ENCODE measurements around the gene TAL1. TPM values are rescaled to one million over a fixed set of nuclear protein-coding genes. Genes with fewer than 3 reads are reported as not detected.

Gene TAL1
- total RNA-seq, 4 donors from 2014 or later = 0.34 to 1.7 (median 1.2) TPM

GRCh38 chr1:47190857-47191256, 41.2 kb downstream of the TAL1 start:
- no peak for TF ChIP-seq EP300 (IDR thresholded peaks at IDR 0.05)
- TF ChIP-seq POLR2A (IDR thresholded peaks at IDR 0.05) = no peak
- no peak for TF ChIP-seq CTCF (IDR thresholded peaks at IDR 0.05)
- TF ChIP-seq POLR2AphosphoS5 (IDR thresholded peaks at IDR 0.05) = no peak
- Histone ChIP-seq H3K4me3 (no peak overlapping the region), H3K36me3 (no peaks in the 10 kb centered on the region), H3K27me3 (no peaks in the 10 kb centered on the region), H3K9me3 (no peaks in the 10 kb centered on the region), H3K27ac (peak overlapping the region; percentile 47), H3K4me1 (peaks cover 47% of the 10 kb centered on the region)
- WGBS = 80% methylated on average over 3 of the region's 6 CpGs
- peak in 1 of 2 donors; percentile 52 for DNase-seq (ENCODE audit: low spot score in 2 of 2)

DNA sequence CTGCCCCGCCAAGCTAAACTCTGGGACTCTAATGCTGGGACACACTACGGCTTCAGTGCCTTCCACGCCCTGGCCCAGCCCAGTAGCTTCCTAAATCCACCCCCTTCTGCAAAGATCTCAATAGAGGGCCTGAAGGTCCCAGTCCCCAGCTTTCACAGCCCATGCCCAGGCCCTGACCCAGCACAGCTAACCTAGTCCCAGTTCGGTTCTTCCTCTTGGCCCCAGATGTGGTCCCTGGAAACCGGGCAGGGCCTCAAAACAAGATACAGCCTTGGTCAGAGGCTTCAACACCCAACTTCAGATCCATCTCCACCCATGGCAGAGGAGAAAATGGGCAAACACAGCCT, 41.5 kb downstream of the TAL1 start:
- Histone ChIP-seq H3K9me3 (no peaks in the 10 kb centered on the region), H3K27me3 (no peaks in the 10 kb centered on the region), H3K4me3 (no peak overlapping the region), H3K27ac (peak overlapping the region; percentile 47), H3K4me1 (peaks cover 47% of the 10 kb centered on the region), H3K36me3 (no peaks in the 10 kb centered on the region)
- no peak for DNase-seq (ENCODE audit: low spot score in 2 of 2)
- TF ChIP-seq POLR2AphosphoS5 (IDR thresholded peaks at IDR 0.05) (no peak), EP300 (IDR thresholded peaks at IDR 0.05) (no peak), POLR2A (IDR thresholded peaks at IDR 0.05) (no peak), CTCF (IDR thresholded peaks at IDR 0.05) (no peak)
- WGBS = 31% methylated on average over 5 of the region's 5 CpGs

DNA sequence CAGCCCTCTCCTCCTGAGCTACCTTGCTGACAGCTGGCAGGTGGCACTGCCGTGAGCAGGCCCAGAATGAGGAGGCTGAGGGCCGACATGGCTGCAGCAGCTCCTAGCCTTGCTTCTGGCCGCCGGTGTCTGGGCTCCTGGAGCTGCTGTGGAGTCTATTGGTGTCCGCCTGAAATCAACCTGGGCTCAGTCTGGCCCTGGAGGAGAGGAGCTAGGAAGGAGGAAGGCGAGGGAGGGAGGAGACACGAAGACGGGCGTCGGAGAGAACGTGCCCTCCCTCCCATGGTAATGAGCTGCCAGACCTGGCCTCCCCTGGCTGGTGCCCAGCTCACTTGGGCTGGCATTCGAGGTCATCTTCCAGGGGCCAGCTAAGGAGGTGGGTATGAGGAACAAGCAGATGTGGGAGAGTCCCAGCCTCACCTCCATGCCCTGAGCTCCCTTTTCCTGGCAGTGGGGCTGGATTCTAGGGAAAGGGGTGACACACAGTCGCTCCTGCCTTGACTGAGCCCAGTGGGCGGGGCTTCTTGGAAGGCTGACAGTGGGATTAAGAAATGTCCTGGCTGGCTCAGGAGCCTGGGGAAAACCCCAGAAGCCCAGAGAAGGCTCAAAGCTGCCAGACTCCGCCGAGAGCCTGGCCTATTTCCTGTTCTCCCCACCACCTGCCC, 42.0 kb downstream of the TAL1 start, which contains the start of gene PDZK1IP1:
Gene PDZK1IP1, minus strand, starts transcription at position 193 of the 665 bp plus-strand sequence. Its CDS starts 104 bp downstream, at position 89.
- Histone ChIP-seq H3K36me3 (no peaks in the 10 kb centered on the region), H3K27ac (peak within 1 kb of the TSS; percentile 47), H3K9me3 (no peaks in the 10 kb centered on the region), H3K4me1 (peaks cover 47% of the 10 kb centered on the region), H3K4me3 (peak within 1 kb of the TSS; percentile 21), H3K27me3 (no peaks in the 10 kb centered on the region)
- 15% methylated on average over 12 of the region's 16 CpGs for WGBS
- peak; percentile 93 to 94 for DNase-seq (ENCODE audit: low spot score in 2 of 2)
- TF ChIP-seq POLR2A (IDR thresholded peaks at IDR 0.05) (no peak), CTCF (IDR thresholded peaks at IDR 0.05) (no peak), EP300 (IDR thresholded peaks at IDR 0.05) (no peak), POLR2AphosphoS5 (IDR thresholded peaks at IDR 0.05) (peak in 1 of 3 donors; percentile 45)

- DNase-seq (ENCODE audit: low spot score in 2 of 2) = peak in 1 of 2 donors; percentile 64
- peaks cover 47% of the 10 kb centered on the region for H3K4me1 ChIP-seq
- H3K27ac ChIP-seq = peak overlapping the region; percentile 47
- no peaks in the 10 kb centered on the region for H3K36me3 ChIP-seq
- peak overlapping the region; percentile 21 for H3K4me3 ChIP-seq
- no peaks in the 10 kb centered on the region for H3K9me3 ChIP-seq
- TF ChIP-seq EP300 (IDR thresholded peaks at IDR 0.05) = no peak
- TF ChIP-seq POLR2A (IDR thresholded peaks at IDR 0.05) = no peak
- TF ChIP-seq CTCF (IDR thresholded peaks at IDR 0.05) = no peak
- TF ChIP-seq POLR2AphosphoS5 (IDR thresholded peaks at IDR 0.05) = no peak
- H3K27me3 ChIP-seq = no peaks in the 10 kb centered on the region
- 84% methylated on average over 3 of the region's 7 CpGs for whole genome bisulfite sequencing
These were observed 42.9 kb downstream of the TAL1 start for GRCh38 chr1:47188791-47189785.

GRCh38 chr1:47187926-47188250, 44.1 kb downstream of the TAL1 start:
- H3K4me1 ChIP-seq = peaks cover 44% of the 10 kb centered on the region
- TF ChIP-seq POLR2AphosphoS5 (IDR thresholded peaks at IDR 0.05) (no peak), EP300 (IDR thresholded peaks at IDR 0.05) (no peak), CTCF (IDR thresholded peaks at IDR 0.05) (no peak), POLR2A (IDR thresholded peaks at IDR 0.05) (no peak)
- no peaks in the 10 kb centered on the region for H3K36me3 ChIP-seq
- no peaks in the 10 kb centered on the region for H3K27me3 ChIP-seq
- no peak overlapping the region for H3K4me3 ChIP-seq
- 89% methylated on average over 2 of the region's 2 CpGs for WGBS
- H3K27ac ChIP-seq = no peak overlapping the region
- no peak for DNase-seq (ENCODE audit: low spot score in 2 of 2)
- H3K9me3 ChIP-seq = no peaks in the 10 kb centered on the region
